SK-N-SH (cell line): Measurements from ENCODE around the gene BIRC6.

Source experiments
- CTCF ChIP-seq: fragments of 200-600 bp; sonication (generic); IDR thresholded peaks from 2 replicates; pipeline ENCODE4 v1.6.1; 2017; ENCODE audit warnings: antibody characterized with exemption, mild to moderate bottlenecking, moderate library complexity
- EP300 ChIP-seq, 2 experiments: IDR thresholded peaks; 2 replicates each; pipeline versions ENCODE4 v1.4.0 to v1.6.1; 2012; ENCODE audit warnings: borderline replicate concordance in 1 of 2, low read depth in 1 of 2, low read length in 1 of 2
- EZH2phosphoT487 ChIP-seq: fragments of 200-600 bp; sonication (generic); IDR thresholded peaks from 2 replicates; pipeline ENCODE4 v1.6.1; 2017; ENCODE audit warnings: low read depth, mixed run types, mild to moderate bottlenecking, antibody characterized with exemption, moderate library complexity, borderline replicate concordance
- MAX ChIP-seq: IDR thresholded peaks from 2 replicates; pipeline ENCODE4 v1.4.0; 2012; ENCODE audit warnings: low read depth
- NFIC ChIP-seq: IDR thresholded peaks from 2 replicates; pipeline ENCODE4 v1.4.0; 2012; ENCODE audit warnings: borderline replicate concordance
- NRF1 ChIP-seq: IDR thresholded peaks from 2 replicates; pipeline ENCODE4 v1.6.1; 2012; ENCODE audit warnings: low read depth, mild to moderate bottlenecking, low read length
- RAD21 ChIP-seq: IDR thresholded peaks from 2 replicates; pipeline ENCODE4 v1.6.1; 2012; ENCODE audit warnings: mild to moderate bottlenecking, low read length
- RFX5 ChIP-seq: IDR thresholded peaks from 2 replicates; pipeline ENCODE4 v1.6.1; 2012; ENCODE audit warnings: mild to moderate bottlenecking, improper control_type of control experiment, low read length
- SIN3A ChIP-seq: IDR thresholded peaks from 2 replicates; pipeline ENCODE4 v1.6.1; 2012; ENCODE audit warnings: low read depth, mild to moderate bottlenecking, low read length, moderate library complexity, borderline replicate concordance
- SMC3 ChIP-seq: IDR thresholded peaks from 2 replicates; pipeline ENCODE4 v1.6.1; 2012; ENCODE audit warnings: low read depth, low read length, improper control_type of control experiment
- TAF1 ChIP-seq: IDR thresholded peaks from 2 replicates; pipeline ENCODE4 v1.6.1; 2012; ENCODE audit warnings: low read depth, mild to moderate bottlenecking, low read length, moderate library complexity, borderline replicate concordance
- YY1 ChIP-seq: IDR thresholded peaks from 2 replicates; pipeline ENCODE4 v1.4.0; 2012; ENCODE audit warnings: low read depth, mild to moderate bottlenecking

GRCh38 chr2:32663864-32664263 lies 307.0 kb downstream of the BIRC6 start:
- no peak for TF ChIP-seq RFX5
- no peak for TF ChIP-seq EZH2phosphoT487
- no peak for TF ChIP-seq CTCF
- TF ChIP-seq MAX: no peak
- TF ChIP-seq SMC3: no peak
- TF ChIP-seq NFIC: no peak
- no peak for TF ChIP-seq RAD21
- no peak for TF ChIP-seq EP300 (IDR thresholded peaks at IDR 0.05; ENCODE audit: borderline replicate concordance in 1 of 2, low read depth in 1 of 2, low read length in 1 of 2)
- no peak for TF ChIP-seq NRF1
- TF ChIP-seq TAF1: no peak
- no peak for TF ChIP-seq SIN3A
- TF ChIP-seq YY1: no peak
